CD4-positive, alpha-beta T cell treated with Interleukin-12 subunit alpha and Interleukin-12 subunit beta, for 1 hour (primary cell): ENCODE measurements around the gene FRMD4B.
"Not testable (repeated sequence)": the region's sequence is repeated elsewhere in the genome, so short reads cannot be mapped to it uniquely, and the experiment has no call there.

ENCODE experiments used
- DNase-seq: peaks from one replicate; pipeline ENCODE4 v3.0.0-alpha.2; 2020

The FRMD4B gene

DNA sequence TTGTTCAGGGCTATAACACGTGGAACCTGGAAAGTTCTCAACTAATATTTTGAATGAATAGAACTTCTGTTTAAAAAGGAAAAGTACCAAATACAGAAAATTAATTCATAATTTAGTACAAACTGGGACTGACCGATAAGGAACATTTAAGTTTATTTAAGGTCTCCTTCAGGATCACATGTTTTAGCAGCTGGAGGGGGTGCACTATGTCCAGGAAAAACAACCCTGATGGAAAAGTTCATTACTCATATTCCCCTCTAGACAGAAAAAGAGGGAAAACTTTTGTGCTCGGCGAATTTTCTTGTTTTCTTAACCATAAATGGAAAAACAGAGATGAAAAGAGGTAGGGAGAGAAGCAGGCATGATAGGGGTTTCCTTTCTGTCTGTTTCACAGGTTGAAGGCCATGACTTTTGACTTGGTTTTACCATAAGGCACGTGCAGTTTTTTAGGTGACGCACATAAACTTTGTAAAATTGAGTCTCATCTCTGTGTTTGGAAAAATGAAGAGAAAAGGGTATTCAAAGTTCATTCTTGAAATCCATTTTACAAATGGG is 26.5 kb downstream of the FRMD4B start:
- no peak for DNase-seq

- DNase-seq, result no peak
Measured at GRCh38 chr3:69357196-69357595, 28.7 kb downstream of the FRMD4B start.

DNA sequence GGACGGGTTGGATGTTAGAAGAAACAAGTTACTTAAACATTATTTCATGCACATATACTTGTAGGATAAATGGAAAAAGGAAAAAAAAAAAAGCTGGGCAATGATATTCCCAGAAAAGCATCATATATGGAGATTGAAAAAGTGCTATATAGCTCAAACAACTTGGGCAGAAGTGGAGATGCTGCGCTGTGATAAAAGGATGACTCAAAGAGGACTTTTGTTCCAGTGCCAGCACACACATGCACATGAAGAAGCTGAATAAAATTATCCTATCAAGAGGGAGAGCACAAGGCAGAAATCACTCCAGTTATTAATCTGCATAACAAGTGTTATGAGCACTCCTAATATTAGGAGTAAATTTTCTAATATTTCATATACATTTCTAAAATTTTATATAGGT is 30.9 kb downstream of the FRMD4B start:
- no peak for DNase-seq

DNA sequence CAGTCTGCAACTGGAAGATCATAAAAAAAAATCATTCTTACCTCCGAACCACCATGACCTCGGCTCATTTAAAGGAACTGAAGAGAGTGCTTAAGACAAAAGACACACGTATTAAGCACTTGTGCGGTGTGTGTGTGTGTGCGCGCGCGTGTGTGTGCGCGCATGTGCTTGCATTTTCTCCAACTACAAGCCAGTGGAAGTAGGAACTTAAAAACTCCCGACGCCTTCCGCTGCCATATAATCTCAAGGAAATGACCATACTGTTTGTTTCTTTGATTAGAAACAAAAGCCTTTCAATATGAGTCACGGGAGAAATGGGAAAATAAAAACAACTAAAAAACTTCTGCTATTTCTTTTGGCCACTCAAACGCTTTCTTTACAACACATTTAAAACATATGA is 32.4 kb downstream of the FRMD4B start:
- no peak for DNase-seq

GRCh38 chr3:69353088-69353478 is 32.8 kb downstream of the FRMD4B start:
- DNase-seq, result no peak

- DNase-seq, result no peak
Measured at GRCh38 chr3:69352305-69353087, 33.4 kb downstream of the FRMD4B start.

GRCh38 chr3:69343875-69344274 is 42.0 kb downstream of the FRMD4B start:
- DNase-seq, result no peak

- DNase-seq, result no peak
Measured at GRCh38 chr3:69342074-69342473, 43.8 kb downstream of the FRMD4B start.

DNA sequence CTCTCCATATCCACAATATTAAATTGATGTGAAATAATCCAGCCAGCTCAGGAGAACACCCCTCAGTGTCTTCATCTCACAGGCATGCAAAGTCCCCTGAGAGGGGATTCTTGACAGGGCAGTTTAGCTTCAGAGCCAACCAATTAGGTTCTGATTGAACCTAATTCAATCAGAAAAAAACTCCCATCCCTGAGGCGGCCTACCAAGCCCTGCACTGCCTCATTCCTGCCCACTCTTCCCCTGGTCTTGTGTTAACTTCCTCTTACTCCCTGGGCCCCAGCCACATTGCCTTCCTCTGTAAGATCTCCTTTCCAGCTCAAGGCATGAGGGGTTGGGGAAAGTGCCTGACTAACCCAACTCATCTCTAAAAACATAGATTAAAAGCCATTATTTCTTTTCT is 46.1 kb downstream of the FRMD4B start:
- DNase-seq, result no peak

DNA sequence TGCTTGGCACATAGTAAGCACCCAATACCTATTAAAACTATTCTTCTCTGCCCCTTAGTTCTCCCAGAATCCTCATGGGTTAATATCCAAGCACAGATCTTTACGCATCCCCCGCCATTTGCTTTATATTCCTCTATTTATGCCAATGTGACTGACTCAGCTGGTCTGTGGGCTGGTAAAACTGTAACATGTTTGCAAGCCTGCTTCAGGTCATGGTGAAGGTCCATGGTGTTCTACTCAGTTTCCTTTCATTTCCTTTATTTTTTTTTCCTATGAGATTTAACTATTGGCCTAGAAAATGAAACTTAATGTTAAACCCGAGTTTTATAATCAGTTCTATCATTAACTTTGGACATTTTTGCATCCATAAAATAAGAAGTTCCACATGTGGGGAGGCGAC is 47.0 kb downstream of the FRMD4B start:
- no peak for DNase-seq

DNA sequence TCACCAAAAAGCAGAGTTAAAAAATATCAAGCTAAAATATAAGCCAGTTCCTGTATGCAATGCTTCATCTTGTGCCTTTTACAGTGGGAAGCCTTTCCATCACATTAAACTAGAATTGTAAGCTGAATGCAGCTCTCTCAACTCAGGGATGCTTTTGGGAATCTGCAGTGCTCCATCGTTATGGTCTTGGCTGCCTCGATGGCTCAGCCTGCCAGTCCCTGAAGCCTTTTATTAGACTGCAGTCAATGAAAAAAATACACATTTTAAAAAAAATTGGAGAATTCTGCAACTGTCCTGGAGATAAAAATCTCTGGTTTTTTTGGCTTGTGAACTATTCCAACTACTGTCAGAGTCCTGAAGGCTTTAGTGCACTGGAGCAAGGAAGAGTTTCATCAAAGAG is 53.0 kb downstream of the FRMD4B start:
- DNase-seq, result no peak

- no peak for DNase-seq
Measured at GRCh38 chr3:69330891-69331400, 54.9 kb downstream of the FRMD4B start.

DNA sequence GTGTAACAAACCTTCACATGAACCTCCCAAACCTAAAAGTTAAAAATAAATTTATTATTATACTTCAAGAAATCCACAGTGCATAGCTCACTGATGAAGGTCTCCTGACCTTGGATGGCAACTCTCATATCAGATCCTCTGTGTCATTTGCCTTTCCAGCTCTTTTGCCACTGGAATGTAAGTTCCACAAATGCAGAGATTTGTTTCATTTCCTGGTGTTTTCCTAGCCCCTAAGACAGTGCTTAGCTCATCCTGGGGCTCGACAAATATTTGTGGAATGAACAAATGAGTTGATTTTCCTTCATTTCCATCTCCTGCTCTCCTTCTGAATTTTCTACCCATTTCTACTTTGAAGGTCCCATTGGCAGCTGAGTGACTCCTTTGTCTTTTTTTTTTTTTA is 56.0 kb downstream of the FRMD4B start:
- no peak for DNase-seq

DNA sequence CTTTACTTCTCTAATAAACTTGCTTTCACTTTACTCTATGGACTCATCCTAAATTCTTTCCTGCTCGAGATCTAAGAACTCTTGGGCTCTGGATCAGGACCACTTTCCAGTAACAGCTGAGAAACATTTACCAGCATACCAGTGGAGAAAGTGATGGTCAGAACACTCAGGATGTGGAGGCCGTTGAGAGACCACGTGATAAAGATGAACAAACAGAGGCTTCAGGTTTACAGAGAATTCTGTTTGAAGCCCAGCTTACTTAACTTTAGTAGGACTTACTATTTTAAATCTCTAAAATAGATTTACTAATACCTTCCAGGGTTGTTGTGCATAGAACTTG is 57.0 kb downstream of the FRMD4B start:
- DNase-seq, result no peak

DNA sequence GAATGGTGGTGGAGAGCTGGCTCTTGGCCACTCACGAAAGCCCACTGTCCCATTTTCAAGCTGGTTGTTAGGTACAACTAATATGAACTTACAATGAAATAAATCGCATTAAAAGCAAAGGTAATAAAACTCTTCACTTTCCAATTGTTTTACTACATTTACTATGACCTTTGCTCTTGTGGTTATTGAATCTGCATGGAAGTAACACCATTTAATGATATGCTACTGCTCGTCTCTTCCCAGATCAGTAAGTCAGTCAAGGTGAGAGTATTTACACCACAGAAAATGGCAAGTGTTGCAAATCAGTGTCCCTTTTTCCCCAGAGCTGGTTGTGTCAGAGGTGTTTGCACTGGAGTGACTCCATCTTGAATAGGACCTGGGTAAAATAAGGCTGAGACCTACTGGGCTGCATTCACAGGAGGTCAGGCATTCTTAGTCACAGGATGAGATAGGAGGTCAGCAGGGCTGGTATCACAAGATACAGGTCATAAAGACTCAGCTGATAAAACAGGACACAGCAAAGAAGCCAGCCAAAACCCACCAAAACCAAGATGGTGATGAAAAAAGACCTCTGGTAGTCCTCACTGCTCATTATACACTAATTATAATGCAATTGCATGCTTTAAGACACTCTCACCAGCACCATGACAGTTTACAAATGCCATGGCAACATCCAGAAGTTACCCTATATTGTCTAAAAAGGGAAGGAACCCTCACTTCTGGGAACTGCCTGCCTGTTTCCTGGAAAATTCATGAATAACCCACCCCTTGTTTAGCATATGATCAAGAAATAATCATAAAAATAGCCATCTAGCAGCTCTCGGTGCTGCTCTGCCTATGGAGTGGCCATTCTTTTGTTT is 57.6 kb downstream of the FRMD4B start:
- DNase-seq, result no peak

DNA sequence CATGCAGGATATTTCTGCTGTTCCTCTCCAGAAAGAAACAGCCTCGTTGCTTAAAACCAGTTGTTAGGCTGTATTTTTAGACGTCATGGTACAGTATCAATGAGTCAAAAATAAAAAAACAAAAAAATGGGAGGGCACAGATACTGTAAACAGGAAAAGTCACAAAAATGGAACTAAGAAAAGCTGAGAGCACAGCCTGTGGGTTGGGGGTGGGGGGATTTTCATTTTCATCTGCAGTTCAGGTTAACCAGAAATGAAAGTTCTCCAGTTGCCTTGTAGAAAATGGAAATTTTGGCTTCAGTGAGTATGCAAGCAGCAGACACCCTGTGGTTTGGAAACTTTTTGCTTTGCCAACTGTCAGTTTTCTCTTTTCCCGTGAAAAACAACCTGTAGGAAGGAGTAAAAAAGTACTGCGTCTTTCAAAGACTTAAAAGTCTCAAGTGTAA is 59.0 kb downstream of the FRMD4B start:
- DNase-seq, result peak; percentile 49

DNA sequence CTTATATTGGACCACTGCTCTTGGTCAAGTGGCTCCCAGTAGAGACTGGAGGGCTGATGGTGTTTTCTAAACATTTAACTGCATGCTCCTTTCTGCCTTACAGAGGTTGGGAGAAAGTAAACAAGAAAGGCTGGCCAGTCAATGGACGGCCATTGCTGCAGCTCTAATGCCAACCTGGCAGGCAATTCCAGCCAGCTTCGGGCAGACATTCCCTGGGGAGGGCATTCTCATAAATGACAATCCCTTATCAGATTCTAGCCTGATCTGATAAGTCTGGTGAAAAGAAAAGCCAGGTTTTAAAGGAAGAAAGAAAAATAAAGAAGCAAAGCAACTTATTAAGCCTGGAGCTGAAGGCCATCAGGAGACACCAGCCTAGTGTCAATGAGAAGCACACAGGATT is 60.7 kb downstream of the FRMD4B start:
- DNase-seq, result no peak

GRCh38 chr3:69324362-69325025 is 61.4 kb downstream of the FRMD4B start:
- no peak for DNase-seq

DNA sequence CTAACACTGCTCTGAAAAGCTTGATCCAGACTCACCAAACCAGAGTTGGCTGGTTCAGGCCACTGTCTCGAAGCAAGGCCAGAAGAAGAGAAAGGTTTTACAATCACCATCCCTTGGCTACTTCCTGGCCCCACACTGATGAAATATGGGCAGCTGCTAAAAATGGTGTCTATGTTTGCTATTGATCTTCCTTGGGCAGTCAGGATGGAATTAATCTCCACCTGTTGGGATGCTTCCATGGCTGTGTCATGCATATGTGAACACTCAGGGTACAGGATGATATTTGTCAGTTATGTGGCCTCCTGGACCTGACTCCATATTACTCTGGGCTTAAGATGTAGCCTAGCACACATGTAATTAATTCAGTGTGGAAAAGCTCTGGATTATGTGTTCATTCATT is 61.9 kb downstream of the FRMD4B start:
- no peak for DNase-seq

DNA sequence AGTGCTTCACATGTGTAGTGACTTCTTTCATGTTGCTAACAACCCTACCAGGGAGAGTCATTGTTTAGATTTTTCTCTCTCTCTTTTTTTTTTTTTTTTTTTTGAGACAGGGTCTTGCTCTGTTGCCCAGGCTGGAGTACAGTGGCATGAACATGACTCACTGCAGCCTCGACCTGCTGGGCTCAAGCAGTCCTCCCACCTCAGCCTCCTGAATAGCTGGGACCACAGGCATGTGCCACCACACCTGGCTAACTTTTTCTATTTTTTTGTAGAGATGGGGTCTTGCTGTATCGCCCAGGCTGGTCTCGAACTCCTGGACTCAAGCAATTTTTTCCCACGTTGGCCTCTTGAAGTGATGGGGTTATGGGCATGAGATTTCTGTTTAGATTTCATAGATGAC is 63.4 kb downstream of the FRMD4B start:
- not testable (repeated sequence) for DNase-seq

DNA sequence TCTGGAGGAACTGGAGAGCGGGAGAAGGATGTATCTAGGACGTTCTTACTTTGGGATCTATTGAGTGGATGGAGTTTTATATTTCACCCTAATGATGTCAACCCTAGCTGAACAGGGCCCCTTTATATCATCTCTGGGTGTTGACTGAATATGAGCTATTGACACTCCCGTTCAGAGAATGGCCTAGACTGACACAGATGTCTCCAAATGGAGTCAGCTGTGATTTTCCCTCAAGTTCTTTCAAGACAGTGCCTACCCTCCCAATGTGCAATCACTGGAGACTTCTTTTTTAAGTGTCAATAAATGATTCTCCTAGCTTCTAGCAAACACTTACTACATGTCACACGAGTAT is 63.8 kb downstream of the FRMD4B start:
- DNase-seq, result no peak

- DNase-seq, result no peak
Measured at GRCh38 chr3:69321301-69322157, 64.4 kb downstream of the FRMD4B start.
